Activated CD4-positive, alpha-beta T cell treated with anti-CD3 and anti-CD28 coated beads for 36 hours (primary cell): ENCODE data around the gene TMBIM4. TPM values are rescaled to one million over a fixed set of nuclear protein-coding genes. Genes with fewer than 3 reads are reported as not detected.
A peak's percentile ranks its signal among the peaks of the same experiment; 100 is the strongest.
"Not testable (repeated sequence)": the region's sequence is repeated elsewhere in the genome, so short reads cannot be mapped to it uniquely, and the experiment has no call there.

ENCODE experiments used
- ATAC-seq: fragments of 200-7000 bp; cut with Tn5 transposase; one replicate; pipeline ENCODE4 v1.10.0; 2021; ENCODE audit warnings: mild to moderate bottlenecking, moderate library complexity
- CTCF ChIA-PET: fragments of 350-600 bp; sonication (Branson Sonifier 250); formaldehyde crosslinking; loops from one replicate; lab custom pipeline; 2021; ENCODE audit warnings: antibody characterized with exemption; lab: Charles Lee
- POLR2A ChIA-PET: fragments of 350-600 bp; sonication (Branson Sonifier 250); formaldehyde crosslinking; loops from one replicate; lab custom pipeline; 2021; ENCODE audit warnings: antibody characterized with exemption, inconsistent platforms; lab: Charles Lee
- DNase-seq: peaks from one replicate; pipeline ENCODE4 v3.0.0-alpha.2; 2020
- H3K27ac Mint-ChIP-seq: one replicate; pipeline ENCODE4 v1.8.0; 2021; ENCODE audit warnings: mixed read lengths
- H3K27me3 Mint-ChIP-seq: one replicate; pipeline ENCODE4 v1.8.0; 2021; ENCODE audit warnings: mixed read lengths
- H3K36me3 Mint-ChIP-seq: one replicate; pipeline ENCODE4 v1.8.0; 2021; ENCODE audit warnings: low read depth, mixed read lengths
- H3K4me1 Mint-ChIP-seq: one replicate; pipeline ENCODE4 v1.8.0; 2021; ENCODE audit warnings: mixed read lengths
- H3K4me3 Mint-ChIP-seq: one replicate; pipeline ENCODE4 v1.8.0; 2021; ENCODE audit warnings: mild to moderate bottlenecking, moderate library complexity, mixed read lengths
- H3K9me3 Mint-ChIP-seq: one replicate; pipeline ENCODE4 v1.8.0; 2021; ENCODE audit warnings: low read depth, mixed read lengths
- intact Hi-C, 2 experiments: fragments of 100-400 bp; cut with DNase I in 1 of 2; cut with micrococcal nuclease in 1 of 2; formaldehyde crosslinking; loops; one replicate each; pipeline versions ENCODE4 v1.14.2 to v1.15.1; 2022 to 2024; cut with DNase I, micrococcal nuclease
- total RNA-seq, 2 experiments: library from RNA; stranded (reverse); gene quantifications; one replicate each; pipeline ENCODE4 v1.2.3, GENCODE V29; 2021

TMBIM4 gene
- total RNA-seq, 2 experiments from 2014 or later: 41.4 to 44.6 TPM

DNA sequence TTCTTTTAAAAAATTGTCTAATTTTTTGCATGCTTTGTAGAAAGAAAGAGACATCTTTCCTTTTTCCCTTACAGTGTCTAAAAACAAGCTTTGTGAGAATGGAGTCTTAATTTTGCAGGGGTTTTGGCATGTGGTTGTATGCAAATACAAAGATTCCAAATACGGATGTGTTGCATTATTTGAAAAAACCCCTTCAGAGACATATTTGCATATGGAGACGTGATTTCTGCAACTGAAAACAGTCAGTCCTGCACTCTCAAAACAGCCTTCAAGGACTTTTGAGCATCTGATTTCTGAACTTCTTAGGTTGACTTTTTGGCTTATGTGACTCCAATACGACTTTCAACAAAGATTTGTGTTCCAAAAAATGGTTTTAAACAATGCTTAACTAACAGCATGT, 27.0 kb upstream of the TMBIM4 start:
- Mint-ChIP-seq H3K27ac (peak overlapping the region; percentile 69), H3K4me1 (peaks cover 14% of the 10 kb centered on the region), H3K27me3 (peaks cover 18% of the 10 kb centered on the region), H3K4me3 (no peak overlapping the region), H3K36me3 (no peaks in the 10 kb centered on the region), H3K9me3 (peaks cover 7% of the 10 kb centered on the region)
- ChIA-PET CTCF (no interaction called here), POLR2A (no interaction called here)
- ATAC-seq (peak; percentile 94), DNase-seq (no peak)
- intact Hi-C loops: no loop called here

DNA sequence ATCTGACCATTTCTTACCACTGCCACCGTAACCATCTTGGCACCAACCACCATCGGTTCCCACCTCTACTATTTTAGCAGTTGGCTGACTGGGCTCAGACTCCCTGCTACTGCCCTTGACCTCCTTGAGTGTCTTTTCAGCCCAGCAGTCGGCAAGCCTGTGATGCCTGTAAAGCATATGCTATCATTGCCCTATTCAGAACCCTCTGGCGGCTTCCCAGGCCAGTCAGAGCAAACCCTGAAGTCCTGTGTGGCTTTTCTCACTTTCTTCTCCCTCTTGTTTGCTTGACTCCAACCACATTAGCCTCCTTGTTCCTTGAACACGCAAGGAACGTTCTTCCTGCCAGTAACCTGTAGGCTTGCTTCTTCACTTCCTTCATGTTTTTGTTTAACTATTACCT, 25.4 kb upstream of the TMBIM4 start:
- Mint-ChIP-seq H3K4me3 (no peak overlapping the region), H3K27ac (no peak overlapping the region), H3K27me3 (peaks cover 33% of the 10 kb centered on the region), H3K9me3 (peaks cover 4% of the 10 kb centered on the region), H3K4me1 (peaks cover 13% of the 10 kb centered on the region), H3K36me3 (no peaks in the 10 kb centered on the region)
- ChIA-PET POLR2A (no interaction called here), CTCF (no interaction called here)
- intact Hi-C loops: no loop called here
- DNase-seq (no peak), ATAC-seq (no peak)

DNA sequence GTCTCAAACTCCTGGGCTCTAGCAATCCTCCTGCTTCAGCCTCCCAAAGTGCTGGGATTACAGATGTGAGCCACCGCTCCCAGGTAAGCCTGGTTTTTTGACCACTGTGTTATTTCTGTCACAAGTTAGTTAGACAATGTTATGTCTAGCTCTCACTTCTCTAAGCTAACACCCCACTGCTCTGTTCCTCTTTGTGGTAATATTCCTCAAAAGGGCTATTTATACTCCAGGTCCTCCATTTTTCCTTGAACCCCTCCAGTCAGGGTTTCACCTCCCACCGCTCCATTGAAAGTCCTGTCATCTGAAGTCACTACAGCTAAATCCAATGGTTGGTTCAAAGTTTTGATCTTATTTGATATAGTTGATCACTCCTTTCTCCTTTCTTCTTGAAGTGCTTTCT, 24.3 kb upstream of the TMBIM4 start:
- H3K9me3 Mint-ChIP-seq: no peaks in the 10 kb centered on the region
- intact Hi-C loops: no loop called here
- ATAC-seq (no peak), DNase-seq (no peak)
- H3K36me3 Mint-ChIP-seq: no peaks in the 10 kb centered on the region
- H3K4me3 Mint-ChIP-seq: no peak overlapping the region
- peaks cover 12% of the 10 kb centered on the region for H3K4me1 Mint-ChIP-seq
- H3K27ac Mint-ChIP-seq: no peak overlapping the region
- H3K27me3 Mint-ChIP-seq: peaks cover 35% of the 10 kb centered on the region
- CTCF ChIA-PET: no interaction called here
- POLR2A ChIA-PET: no interaction called here

DNA sequence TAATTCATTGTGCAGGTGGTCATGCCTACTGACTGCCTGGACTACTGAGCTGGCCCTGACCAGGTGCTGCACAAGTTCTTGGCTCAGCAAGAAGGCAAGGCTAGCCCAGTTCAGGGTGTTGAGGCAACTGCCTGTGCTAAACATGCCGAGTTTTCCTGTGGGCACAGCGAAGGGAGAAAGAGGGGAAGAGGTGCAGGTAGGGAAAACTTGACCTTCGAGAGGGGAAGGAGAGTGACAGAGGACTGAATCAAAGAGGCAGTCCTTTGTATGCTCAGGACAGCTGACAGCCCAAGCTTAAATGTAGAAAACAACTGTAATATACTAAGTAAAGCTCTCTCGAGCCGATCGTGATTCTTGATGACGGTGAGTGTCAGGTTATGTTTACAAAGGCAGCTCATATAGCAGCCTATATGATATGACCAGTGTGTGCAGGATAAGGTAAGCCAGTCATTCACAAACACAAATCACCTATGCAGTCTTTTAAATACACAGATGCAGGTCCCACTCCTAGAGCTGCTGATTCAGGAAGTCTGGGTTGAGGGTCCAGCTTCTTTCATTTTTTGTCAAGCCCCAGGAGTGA, 21.8 kb upstream of the TMBIM4 start:
- ChIA-PET POLR2A (no interaction called here), CTCF (interaction anchor here (1.5 kb wide), 1 partner anchor 22 kb away, joined by 4 read pairs; the partner anchor contains the start of gene TMBIM4)
- Mint-ChIP-seq H3K27me3 (peaks cover 42% of the 10 kb centered on the region), H3K9me3 (no peaks in the 10 kb centered on the region), H3K4me3 (no peak overlapping the region), H3K27ac (no peak overlapping the region), H3K36me3 (peaks cover 5% of the 10 kb centered on the region), H3K4me1 (peaks cover 12% of the 10 kb centered on the region)
- intact Hi-C loops: no loop called here
- no peak for DNase-seq
- no peak for ATAC-seq

DNA sequence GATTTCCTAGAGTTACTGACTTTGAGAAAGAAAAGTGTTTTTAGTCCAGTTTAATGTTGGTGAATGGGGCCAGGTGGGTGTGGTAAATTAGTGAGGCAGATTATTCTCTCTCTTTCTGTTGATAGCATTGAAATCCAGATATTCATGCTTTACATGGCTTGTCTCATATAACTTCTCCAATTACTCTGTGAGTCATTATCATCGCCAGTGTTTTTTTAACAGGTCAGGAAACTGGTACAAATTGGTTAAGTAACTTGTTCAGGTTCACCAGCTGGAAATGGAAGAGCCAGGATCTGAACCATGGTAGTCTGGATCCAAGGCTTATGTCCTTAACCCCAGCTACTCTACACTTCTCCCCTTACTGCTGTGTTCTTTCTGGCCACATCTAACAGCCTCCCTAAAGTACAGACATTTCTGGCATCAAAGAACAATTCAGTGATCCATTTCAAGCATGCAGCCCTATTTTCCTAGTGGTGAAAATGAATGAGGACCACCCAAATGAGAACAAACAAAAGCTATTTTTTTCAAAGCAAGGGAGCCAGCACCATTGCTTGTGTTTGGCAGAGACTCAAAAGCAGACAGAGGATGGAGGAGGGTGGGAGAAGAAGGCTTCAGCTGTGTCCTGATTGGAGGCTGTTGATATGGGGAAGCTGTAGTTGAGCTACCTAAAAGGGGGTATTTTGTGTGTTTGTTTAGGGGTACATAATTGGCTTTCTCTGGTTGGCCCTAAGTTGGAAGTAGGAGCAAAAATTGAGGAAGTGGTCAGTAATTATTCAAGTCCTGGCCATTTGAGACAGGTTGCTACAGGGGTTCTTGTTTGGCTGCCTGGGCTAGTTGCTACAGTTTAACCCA, 20.9 kb upstream of the TMBIM4 start:
- POLR2A ChIA-PET: interaction anchor here (0.6 kb wide), 1 partner anchor 33 kb away, joined by 4 read pairs; no protein-coding TSS in a partner anchor
- Mint-ChIP-seq H3K9me3 (no peaks in the 10 kb centered on the region), H3K4me3 (no peak overlapping the region), H3K27me3 (peaks cover 44% of the 10 kb centered on the region), H3K4me1 (peaks cover 7% of the 10 kb centered on the region), H3K36me3 (peaks cover 5% of the 10 kb centered on the region), H3K27ac (no peak overlapping the region)
- ATAC-seq: no peak
- intact Hi-C loops: no loop called here
- DNase-seq: no peak
- CTCF ChIA-PET: interaction anchor here (1.5 kb wide), 1 partner anchor 21 kb away, joined by 4 read pairs; the partner anchor contains the start of gene TMBIM4

DNA sequence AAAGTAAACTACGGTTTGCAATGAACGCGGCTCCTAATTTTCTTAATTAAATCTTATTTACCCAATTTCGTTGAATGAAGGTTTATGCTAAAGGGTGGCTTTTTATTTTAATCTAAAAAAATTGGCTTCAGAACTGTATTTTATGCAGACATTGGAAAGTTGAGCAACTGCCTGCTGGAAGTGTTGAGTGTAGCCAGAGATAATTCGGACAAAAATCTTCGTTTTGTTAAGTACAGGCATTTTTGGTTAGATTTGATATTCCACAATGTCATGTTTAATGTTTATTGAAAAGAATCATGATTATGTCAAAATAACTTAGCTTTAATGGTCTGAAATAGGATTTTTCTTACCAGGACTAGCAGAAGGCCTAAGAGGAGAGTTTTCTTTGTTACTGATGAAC, 20.1 kb upstream of the TMBIM4 start:
- H3K9me3 Mint-ChIP-seq: no peaks in the 10 kb centered on the region
- intact Hi-C loops: no loop called here
- peaks cover 5% of the 10 kb centered on the region for H3K36me3 Mint-ChIP-seq
- H3K4me1 Mint-ChIP-seq: peaks cover 7% of the 10 kb centered on the region
- no peak overlapping the region for H3K27ac Mint-ChIP-seq
- ATAC-seq (no peak), DNase-seq (no peak)
- ChIA-PET POLR2A (no interaction called here), CTCF (no interaction called here)
- peak overlapping the region; percentile 43 for H3K4me3 Mint-ChIP-seq
- peaks cover 38% of the 10 kb centered on the region for H3K27me3 Mint-ChIP-seq

DNA sequence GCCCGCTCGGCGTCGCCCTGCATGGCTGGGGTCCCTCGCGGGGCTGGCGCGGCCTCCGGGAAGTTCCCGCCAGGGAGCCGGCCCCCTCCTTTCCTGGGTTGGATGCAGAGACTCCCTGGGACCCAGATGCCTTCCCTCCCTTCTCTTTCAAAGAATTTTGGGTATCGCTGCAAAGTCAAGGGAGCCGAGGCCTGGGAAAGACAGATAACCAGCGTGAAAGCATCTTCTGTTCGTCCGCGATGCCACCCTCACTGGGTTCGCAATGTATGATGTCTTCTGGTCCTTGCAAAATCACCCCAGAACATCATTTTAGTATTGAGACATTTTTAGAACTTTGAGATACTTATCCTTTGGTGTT, 19.7 kb upstream of the TMBIM4 start:
- no peak for ATAC-seq
- Mint-ChIP-seq H3K27ac (no peak overlapping the region), H3K4me3 (peak overlapping the region; percentile 43), H3K36me3 (peaks cover 5% of the 10 kb centered on the region), H3K27me3 (peaks cover 40% of the 10 kb centered on the region), H3K9me3 (peaks cover 2% of the 10 kb centered on the region), H3K4me1 (peaks cover 7% of the 10 kb centered on the region)
- intact Hi-C loops: no loop called here
- no peak for DNase-seq
- ChIA-PET POLR2A (no interaction called here), CTCF (interaction anchor here (1.1 to 1.5 kb wide), 2 partner anchors 8 to 11 kb away, joined by 4 to 6 read pairs; no protein-coding TSS in a partner anchor)

DNA sequence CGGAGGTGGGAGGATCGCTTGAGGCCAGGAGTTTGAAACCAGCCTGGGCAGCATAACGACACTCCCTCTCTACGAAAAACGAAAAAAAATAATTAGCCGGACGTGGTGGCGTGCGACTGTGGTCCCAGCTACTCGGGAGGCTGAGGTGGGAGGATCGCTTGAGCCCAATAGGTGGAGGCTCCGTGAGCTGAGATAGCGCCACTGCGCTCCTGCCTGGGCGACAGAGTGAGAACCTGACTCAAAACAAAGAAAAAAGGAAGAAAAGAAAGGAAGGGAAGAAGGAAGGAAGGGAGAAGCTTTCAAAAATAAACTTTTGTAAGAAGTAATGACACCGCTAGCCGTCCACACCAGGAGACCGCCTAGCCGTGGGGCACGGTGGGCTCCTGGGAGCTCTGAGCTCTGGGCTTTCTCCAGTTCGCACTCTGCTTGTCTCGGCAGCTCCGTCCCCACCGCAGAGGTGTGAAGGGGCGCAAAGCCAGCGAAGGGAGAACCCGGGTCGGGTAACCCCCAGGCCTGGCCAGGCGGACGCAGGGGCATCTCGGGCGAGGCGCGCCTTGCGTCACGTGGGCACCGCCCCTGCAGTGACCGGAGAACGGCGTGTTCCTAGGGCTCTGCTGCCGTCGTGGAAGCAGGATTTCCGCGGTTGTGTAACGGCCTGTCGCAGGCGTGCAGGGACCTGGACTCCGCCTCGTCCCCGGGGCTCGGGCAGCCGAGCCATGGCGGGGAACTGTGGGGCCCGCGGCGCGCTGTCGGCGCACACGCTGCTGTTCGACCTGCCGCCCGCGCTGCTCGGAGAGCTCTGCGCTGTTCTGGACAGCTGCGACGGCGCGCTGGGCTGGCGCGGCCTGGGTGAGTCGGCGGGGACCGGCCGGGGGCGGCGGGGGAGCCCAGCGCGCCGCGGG, 19.0 kb upstream of the TMBIM4 start, which contains the start of gene IRAK3:
TSS of gene IRAK3 (plus strand) at position 631 of the 902 bp plus-strand sequence. CDS start at position 717, 86 bp downstream.
- CTCF ChIA-PET: interaction anchor here (0.6 to 1.5 kb wide), 3 partner anchors 9 to 12 kb away, joined by 3 to 6 read pairs (median 4); no protein-coding TSS in a partner anchor

DNA sequence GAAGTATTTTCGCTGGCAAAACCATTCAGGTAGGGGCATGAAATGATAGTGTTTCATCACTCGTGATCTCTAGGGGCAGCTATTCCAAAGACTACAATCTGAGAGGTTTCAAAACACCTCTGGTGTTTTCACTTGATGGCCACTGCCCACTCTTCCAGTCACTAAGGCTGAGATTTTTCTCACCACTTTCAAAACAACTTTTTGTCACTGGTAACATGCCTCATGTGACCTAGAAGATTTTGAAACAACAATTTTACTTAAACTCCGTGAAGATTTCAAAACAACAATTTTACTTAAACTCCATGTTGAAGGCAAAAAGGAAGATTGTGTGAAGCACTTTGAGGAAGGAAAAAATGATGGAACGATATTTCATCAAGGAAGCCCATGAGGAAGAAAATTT, 18.0 kb upstream of the TMBIM4 start:
- Mint-ChIP-seq H3K9me3 (peaks cover 2% of the 10 kb centered on the region), H3K4me3 (no peak overlapping the region), H3K27me3 (peaks cover 42% of the 10 kb centered on the region), H3K4me1 (peaks cover 7% of the 10 kb centered on the region), H3K36me3 (peaks cover 5% of the 10 kb centered on the region), H3K27ac (no peak overlapping the region)
- ChIA-PET POLR2A (no interaction called here), CTCF (no interaction called here)
- intact Hi-C loops: no loop called here
- ATAC-seq (no peak), DNase-seq (no peak)

More for the DNA sequence above, 19.0 kb upstream of the TMBIM4 start, which contains the start of gene IRAK3:
- Mint-ChIP-seq H3K4me3 (peak within 1 kb of the TSS; percentile 66), H3K27ac (no peak within 1 kb of the TSS), H3K27me3 (peaks cover 37% of the 10 kb centered on the region), H3K4me1 (peaks cover 7% of the 10 kb centered on the region), H3K9me3 (peaks cover 2% of the 10 kb centered on the region), H3K36me3 (peaks cover 5% of the 10 kb centered on the region)
- intact Hi-C loops: no loop called here
- POLR2A ChIA-PET: no interaction called here
- ATAC-seq (peak; percentile 83), DNase-seq (peak; percentile 55)

DNA sequence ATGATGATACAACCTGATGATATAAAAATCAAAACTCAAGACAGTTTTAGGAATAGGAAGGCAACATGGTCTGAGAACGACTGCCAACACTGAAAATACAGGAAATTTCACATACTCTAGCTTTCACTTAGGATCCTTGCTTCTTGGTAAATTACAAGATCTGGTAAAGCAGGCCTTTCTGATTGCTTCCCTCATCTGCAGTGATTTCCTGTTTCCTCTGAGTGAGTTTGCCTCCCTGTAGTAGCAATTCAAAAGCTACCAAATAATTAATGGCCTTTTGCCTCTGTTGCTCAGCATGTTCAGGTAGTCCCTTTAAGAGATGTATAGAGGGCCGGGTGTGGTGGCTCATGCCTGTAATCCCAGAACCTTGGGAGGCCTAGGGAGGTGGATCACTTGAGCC, 17.2 kb upstream of the TMBIM4 start:
- Mint-ChIP-seq H3K9me3 (peaks cover 2% of the 10 kb centered on the region), H3K4me1 (peaks cover 7% of the 10 kb centered on the region), H3K36me3 (peaks cover 5% of the 10 kb centered on the region), H3K27ac (no peak overlapping the region), H3K27me3 (peaks cover 45% of the 10 kb centered on the region), H3K4me3 (no peak overlapping the region)
- ATAC-seq: no peak
- DNase-seq: no peak
- intact Hi-C loops: no loop called here
- ChIA-PET POLR2A (interaction anchor here (0.6 kb wide), 1 partner anchor 13 kb away, joined by 3 read pairs; no protein-coding TSS in a partner anchor), CTCF (no interaction called here)

DNA sequence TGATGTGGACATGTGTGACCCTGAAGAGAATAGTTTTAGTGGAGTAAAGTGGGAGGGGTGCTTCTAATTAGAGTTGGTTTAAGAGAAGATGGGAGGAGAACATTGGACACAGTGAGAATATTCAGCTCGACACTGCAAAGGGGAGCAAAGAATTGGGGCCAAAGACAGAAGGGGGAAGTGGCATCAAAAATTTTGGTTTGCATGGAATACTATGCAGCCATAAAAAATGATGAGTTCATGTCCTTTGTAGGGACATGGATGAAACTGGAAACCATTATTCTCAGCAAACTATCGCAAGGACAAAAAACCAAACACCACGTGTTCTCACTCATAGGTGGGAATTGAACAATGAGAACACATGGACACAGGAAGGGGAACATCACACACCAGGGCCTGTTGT, 15.0 kb upstream of the TMBIM4 start:
- DNase-seq, H3K36me3 Mint-ChIP-seq, H3K9me3 Mint-ChIP-seq, H3K27ac Mint-ChIP-seq, POLR2A ChIA-PET, H3K4me3 Mint-ChIP-seq, H3K4me1 Mint-ChIP-seq, ATAC-seq, intact Hi-C loops: not testable (repeated sequence)
- H3K27me3 Mint-ChIP-seq: peaks cover 27% of the 10 kb centered on the region
- CTCF ChIA-PET: interaction anchor here (0.7 to 1.2 kb wide), 2 partner anchors 30 to 54 kb away, joined by 3 read pairs; partner anchors contain the start of gene LLPH
